ENCODE data around the gene RBMS1.

GRCh38 chr2:160267022-160267421 lies 226.6 kb downstream of the RBMS1 start:
- no peak for TF ChIP-seq CTCF (IDR thresholded peaks at IDR 0.05; ENCODE audit: insufficient read depth, low read depth, low read length)
- no peak for TF ChIP-seq EZH2 (IDR thresholded peaks at IDR 0.05; ENCODE audit: insufficient read depth, low read length)
